ENCODE measurements around the gene B4GALNT1.
"Not testable (repeated sequence)": the region's sequence is repeated elsewhere in the genome, so short reads cannot be mapped to it uniquely, and the experiment has no call there.

DNA sequence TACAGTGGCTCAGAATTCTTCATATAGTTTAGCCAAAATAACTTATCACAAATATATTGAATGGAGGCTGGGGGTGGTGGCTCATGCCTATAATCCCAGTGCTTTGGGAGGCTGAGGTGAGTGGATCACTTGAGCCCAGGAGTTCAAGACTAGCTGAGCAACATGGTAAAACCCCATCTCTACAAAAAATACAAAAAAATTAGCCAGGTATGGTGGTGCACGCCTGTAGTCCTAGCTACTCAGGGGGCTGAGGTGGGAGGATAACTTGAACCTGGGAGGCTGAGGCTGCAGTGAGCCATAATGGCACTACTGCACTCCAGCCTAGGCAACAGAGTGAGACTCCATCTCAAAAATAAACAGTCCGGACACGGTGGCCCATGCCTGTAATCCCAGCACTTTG lies 38.8 kb upstream of the B4GALNT1 start:
- TF ChIP-seq, protein P1, sequence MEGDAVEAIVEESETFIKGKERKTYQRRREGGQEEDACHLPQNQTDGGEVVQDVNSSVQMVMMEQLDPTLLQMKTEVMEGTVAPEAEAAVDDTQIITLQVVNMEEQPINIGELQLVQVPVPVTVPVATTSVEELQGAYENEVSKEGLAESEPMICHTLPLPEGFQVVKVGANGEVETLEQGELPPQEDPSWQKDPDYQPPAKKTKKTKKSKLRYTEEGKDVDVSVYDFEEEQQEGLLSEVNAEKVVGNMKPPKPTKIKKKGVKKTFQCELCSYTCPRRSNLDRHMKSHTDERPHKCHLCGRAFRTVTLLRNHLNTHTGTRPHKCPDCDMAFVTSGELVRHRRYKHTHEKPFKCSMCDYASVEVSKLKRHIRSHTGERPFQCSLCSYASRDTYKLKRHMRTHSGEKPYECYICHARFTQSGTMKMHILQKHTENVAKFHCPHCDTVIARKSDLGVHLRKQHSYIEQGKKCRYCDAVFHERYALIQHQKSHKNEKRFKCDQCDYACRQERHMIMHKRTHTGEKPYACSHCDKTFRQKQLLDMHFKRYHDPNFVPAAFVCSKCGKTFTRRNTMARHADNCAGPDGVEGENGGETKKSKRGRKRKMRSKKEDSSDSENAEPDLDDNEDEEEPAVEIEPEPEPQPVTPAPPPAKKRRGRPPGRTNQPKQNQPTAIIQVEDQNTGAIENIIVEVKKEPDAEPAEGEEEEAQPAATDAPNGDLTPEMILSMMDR (IDR thresholded peaks at IDR 0.05 in 2 of 3, conservative IDR thresholded peaks at IDR 0.05 in 1 of 3; ENCODE audit: borderline replicate concordance in 1 of 3, insufficient read depth in 1 of 3, low read depth in 2 of 3, low read length in 2 of 3): not testable (repeated sequence)
- TF ChIP-seq, protein P2, sequence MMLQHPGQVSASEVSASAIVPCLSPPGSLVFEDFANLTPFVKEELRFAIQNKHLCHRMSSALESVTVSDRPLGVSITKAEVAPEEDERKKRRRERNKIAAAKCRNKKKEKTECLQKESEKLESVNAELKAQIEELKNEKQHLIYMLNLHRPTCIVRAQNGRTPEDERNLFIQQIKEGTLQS (IDR thresholded peaks at IDR 0.05): not testable (repeated sequence)
- not testable (repeated sequence) for TF ChIP-seq POLR2AphosphoS5 (IDR thresholded peaks at IDR 0.05; ENCODE audit: low read depth, low read length); EZH2 (IDR thresholded peaks at IDR 0.05); CEBPB (IDR thresholded peaks at IDR 0.05; ENCODE audit: low read depth); POLR2A (IDR thresholded peaks at IDR 0.05; ENCODE audit: borderline replicate concordance, extremely low read depth, insufficient read depth, insufficient read length); SP1 (IDR thresholded peaks at IDR 0.05; ENCODE audit: low read depth)
- TF ChIP-seq, protein P3, sequence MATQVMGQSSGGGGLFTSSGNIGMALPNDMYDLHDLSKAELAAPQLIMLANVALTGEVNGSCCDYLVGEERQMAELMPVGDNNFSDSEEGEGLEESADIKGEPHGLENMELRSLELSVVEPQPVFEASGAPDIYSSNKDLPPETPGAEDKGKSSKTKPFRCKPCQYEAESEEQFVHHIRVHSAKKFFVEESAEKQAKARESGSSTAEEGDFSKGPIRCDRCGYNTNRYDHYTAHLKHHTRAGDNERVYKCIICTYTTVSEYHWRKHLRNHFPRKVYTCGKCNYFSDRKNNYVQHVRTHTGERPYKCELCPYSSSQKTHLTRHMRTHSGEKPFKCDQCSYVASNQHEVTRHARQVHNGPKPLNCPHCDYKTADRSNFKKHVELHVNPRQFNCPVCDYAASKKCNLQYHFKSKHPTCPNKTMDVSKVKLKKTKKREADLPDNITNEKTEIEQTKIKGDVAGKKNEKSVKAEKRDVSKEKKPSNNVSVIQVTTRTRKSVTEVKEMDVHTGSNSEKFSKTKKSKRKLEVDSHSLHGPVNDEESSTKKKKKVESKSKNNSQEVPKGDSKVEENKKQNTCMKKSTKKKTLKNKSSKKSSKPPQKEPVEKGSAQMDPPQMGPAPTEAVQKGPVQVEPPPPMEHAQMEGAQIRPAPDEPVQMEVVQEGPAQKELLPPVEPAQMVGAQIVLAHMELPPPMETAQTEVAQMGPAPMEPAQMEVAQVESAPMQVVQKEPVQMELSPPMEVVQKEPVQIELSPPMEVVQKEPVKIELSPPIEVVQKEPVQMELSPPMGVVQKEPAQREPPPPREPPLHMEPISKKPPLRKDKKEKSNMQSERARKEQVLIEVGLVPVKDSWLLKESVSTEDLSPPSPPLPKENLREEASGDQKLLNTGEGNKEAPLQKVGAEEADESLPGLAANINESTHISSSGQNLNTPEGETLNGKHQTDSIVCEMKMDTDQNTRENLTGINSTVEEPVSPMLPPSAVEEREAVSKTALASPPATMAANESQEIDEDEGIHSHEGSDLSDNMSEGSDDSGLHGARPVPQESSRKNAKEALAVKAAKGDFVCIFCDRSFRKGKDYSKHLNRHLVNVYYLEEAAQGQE (IDR thresholded peaks at IDR 0.05; ENCODE audit: low read depth): not testable (repeated sequence)

Measured in HCT116 (cell line).